Common myeloid progenitor, CD34-positive (primary cell): ENCODE data around the gene CBX4.

Source experiments
- CTCF ChIA-PET: fragments of 350-600 bp; sonication (Branson Sonifier 250); formaldehyde crosslinking; loops from one replicate; lab custom pipeline; 2021; ENCODE audit warnings: antibody characterized with exemption; lab: Charles Lee
- POLR2A ChIA-PET: fragments of 350-600 bp; sonication (Branson Sonifier 250); formaldehyde crosslinking; loops from one replicate; lab custom pipeline; 2021; ENCODE audit warnings: antibody characterized with exemption; lab: Charles Lee
- DNase-seq, 3 donors: peaks; one replicate each; pipeline versions ENCODE4 v3.0.0 to v3.0.0-alpha.2; 2013
- H3K27ac ChIP-seq, 2 experiments: 1 replicate in 1 of 2; 2 replicates in 1 of 2; pipeline ENCODE4 v1.7.0; 2013; ENCODE audit warnings: inconsistent platforms in 2 of 2, low read length in 2 of 2, mild to moderate bottlenecking in 2 of 2, low read depth in 1 of 2, moderate library complexity in 1 of 2; ENCODE audit not compliant: severe bottlenecking in 2 of 2, insufficient read depth in 1 of 2, poor library complexity in 1 of 2
- H3K27me3 ChIP-seq, 5 experiments: replicated peaks in 2 of 5; 1 replicate in 3 of 5; 2 replicates in 2 of 5; pipeline versions ENCODE4 v1.6.1 to v1.7.0; 2013; ENCODE audit warnings: low read length in 4 of 5, mild to moderate bottlenecking in 2 of 5, moderate library complexity in 2 of 5, inconsistent platforms in 1 of 5; ENCODE audit not compliant: insufficient read depth in 5 of 5, control insufficient read depth in 4 of 5
- H3K36me3 ChIP-seq, 4 experiments: 1 replicate in 2 of 4; 2 replicates in 2 of 4; pipeline versions ENCODE4 v1.6.1 to v1.7.0; 2013; ENCODE audit warnings: low read length in 3 of 4, control low read depth in 1 of 4, mild to moderate bottlenecking in 1 of 4; ENCODE audit not compliant: control insufficient read depth in 4 of 4, insufficient read depth in 4 of 4
- H3K4me1 ChIP-seq, 4 experiments: 1 replicate in 3 of 4; 2 replicates in 1 of 4; pipeline versions ENCODE4 v1.6.1 to v1.7.1; 2013; ENCODE audit warnings: low read length in 3 of 4, mild to moderate bottlenecking in 3 of 4, control low read depth in 1 of 4, inconsistent platforms in 1 of 4, moderate library complexity in 1 of 4; ENCODE audit not compliant: control insufficient read depth in 4 of 4, insufficient read depth in 4 of 4; ENCODE audit errors: control extremely low read depth in 1 of 4
- H3K4me3 ChIP-seq, 7 experiments: 1 replicate in 4 of 7; 2 replicates in 3 of 7; pipeline versions ENCODE4 v1.5.1 to v1.7.0; 2013; ENCODE audit warnings: mild to moderate bottlenecking in 7 of 7, low read length in 6 of 7, moderate library complexity in 6 of 7, inconsistent platforms in 2 of 7, low read depth in 2 of 7, control low read depth in 1 of 7; ENCODE audit not compliant: insufficient read depth in 4 of 7, control insufficient read depth in 1 of 7; ENCODE audit errors: extremely low read depth in 1 of 7
- H3K9me3 ChIP-seq, 5 experiments: 1 replicate in 4 of 5; 2 replicates in 1 of 5; pipeline versions ENCODE4 v1.6.1 to v1.7.1; 2013; ENCODE audit warnings: low read length in 4 of 5, mild to moderate bottlenecking in 2 of 5, inconsistent platforms in 1 of 5, low read depth in 1 of 5, moderate library complexity in 1 of 5; ENCODE audit not compliant: control insufficient read depth in 4 of 5, insufficient read depth in 2 of 5; ENCODE audit errors: control extremely low read depth in 1 of 5
- WGBS: methylation state at CpG from one replicate; pipeline ENCODE4 v1.1.5; 2013; ENCODE audit not compliant: insufficient coverage; 5-methylcytosine and 5-hydroxymethylcytosine counted together

CBX4 gene

DNA sequence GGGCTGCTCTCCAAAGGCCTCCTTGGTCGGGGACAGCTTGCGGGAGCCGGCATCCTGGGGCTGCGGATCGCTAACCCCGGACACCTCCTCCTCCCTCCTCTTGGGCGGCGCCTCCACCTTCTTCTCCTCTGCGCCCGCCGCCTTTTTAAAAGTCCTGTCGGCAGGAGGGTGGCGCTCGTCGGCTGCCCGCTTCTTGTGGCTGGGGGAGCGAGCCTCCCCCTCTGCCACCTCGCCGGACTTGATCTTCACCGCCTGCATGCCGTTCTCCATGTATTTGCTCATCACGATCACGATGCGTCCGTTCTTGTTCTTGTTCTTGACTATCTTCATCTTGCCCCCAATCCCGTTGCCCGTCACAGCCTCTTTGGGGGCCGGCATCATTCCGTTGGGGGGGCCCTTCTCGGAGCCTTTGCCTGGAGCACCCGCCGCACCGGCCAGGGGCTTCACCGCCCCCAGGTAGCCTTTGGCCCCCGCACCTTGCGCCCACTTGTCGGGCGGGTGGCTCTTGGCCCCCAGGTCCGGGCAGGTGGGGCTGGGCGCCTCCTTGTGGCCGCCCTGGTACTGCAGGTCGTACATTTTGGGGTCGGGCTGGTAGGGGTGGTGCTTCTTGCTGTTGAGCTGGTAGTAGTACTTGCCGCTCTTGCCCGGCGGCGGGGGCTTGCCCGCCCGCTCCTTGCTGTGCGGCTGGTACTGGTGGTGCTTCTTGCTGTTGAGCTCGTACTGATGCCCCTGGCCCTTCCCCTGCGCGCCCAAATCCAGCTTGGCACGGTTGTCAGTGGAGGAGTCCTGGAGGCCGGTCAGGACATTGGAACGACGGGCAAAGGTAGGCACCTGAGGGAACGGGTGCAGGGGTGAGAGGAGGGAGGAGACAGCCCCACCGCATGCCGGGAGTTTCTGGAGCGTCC lies 4.4 kb downstream of the CBX4 start:
- peak in 1 of 3 donors; percentile 56 for DNase-seq
- H3K4me1 ChIP-seq, result peaks cover 0 to 68% (median 43%) of the 10 kb centered on the region in 4 experiments
- H3K36me3 ChIP-seq, result peaks cover 0 to 26% (median 13%) of the 10 kb centered on the region in 4 experiments
- 93% methylated on average over 50 of the region's 61 CpGs for whole genome bisulfite sequencing
- H3K9me3 ChIP-seq, result no peaks in the 10 kb centered on the region
- peaks cover 0 to 2% (median 0%) of the 10 kb centered on the region in 5 experiments for H3K27me3 ChIP-seq
- no peak overlapping the region for H3K27ac ChIP-seq
- ChIA-PET CTCF (interaction anchor here (0.6 to 5.5 kb wide), 14 partner anchors 9 to 93 kb away, joined by 3 to 24 read pairs (median 4); no protein-coding TSS in a partner anchor), POLR2A (interaction anchor here (0.8 to 1.4 kb wide), 3 partner anchors 20 to 26 kb away, joined by 3 read pairs; no protein-coding TSS in a partner anchor)
- H3K4me3 ChIP-seq, result no peak overlapping the region

DNA sequence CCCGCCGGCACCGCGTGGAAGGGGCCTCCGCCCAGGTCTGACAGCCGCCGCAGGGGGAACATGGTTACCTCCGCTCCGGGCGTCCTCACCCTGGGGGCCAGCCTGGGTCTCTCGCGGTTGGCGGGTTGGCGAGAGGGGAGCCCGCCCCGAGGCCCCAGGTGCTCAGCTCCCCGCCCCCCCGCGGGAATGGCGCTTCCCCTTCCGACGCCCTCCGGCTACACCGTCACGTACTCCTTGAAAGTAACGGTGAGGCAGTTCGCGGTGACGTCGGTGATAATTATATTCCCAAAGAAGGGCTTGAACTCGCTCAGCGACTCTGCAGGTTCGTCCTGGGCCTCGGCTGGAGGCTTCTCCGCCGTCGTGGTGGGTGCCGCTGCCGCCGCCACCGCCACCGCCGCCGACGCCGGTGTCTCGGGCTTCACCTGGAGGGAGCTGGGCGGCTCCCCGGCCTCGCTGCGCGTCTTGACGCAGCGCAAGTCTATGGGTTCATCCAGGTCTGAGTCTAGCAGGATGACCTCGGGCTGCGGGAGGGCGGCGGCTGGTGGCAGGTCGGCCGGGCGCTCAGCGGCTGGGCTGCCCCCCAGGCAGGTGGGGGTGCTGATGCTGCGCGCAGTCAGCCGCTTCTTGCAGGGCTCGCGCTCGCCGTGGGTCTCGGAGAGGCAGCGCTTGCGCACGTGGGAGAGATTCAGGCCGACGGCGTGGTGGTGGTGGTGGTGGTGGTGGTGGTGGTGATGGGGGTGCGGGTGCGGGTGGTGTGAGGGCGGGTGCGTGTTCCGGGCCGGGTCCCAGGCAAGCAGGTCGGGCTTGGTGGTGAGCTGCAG lies 5.3 kb downstream of the CBX4 start:
- WGBS, result 97% methylated on average over 71 of the region's 83 CpGs
- ChIA-PET POLR2A (no interaction called here), CTCF (interaction anchor here (0.8 to 5.5 kb wide), 6 partner anchors 8 to 36 kb away, joined by 3 to 24 read pairs (median 8); no protein-coding TSS in a partner anchor)
- Histone ChIP-seq H3K4me3 (no peak overlapping the region), H3K36me3 (peaks cover 0 to 26% (median 13%) of the 10 kb centered on the region in 4 experiments), H3K27me3 (no peaks in the 10 kb centered on the region), H3K9me3 (no peaks in the 10 kb centered on the region), H3K4me1 (peaks cover 0 to 74% (median 48%) of the 10 kb centered on the region in 4 experiments), H3K27ac (peak overlapping the region in 1 of 2 experiments; percentile 43)
- no peak for DNase-seq

DNA sequence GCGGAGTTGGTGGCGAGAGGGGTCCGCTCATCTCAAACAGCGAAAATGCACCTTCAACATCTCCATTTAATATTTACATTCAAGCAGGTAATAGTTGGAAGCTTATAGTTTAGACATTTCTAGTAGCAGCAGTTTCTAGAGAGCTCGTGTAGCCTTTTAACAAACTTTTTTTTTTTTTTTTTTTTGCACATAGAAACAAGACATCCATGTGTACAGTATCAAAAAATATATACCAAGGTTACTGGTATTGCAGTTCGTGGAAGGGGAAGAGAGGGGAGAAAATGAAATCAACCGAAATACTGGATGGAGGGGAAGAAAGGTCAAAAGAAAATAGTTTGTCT lies 6.2 kb downstream of the CBX4 start:
- H3K4me1 ChIP-seq, result peaks cover 5 to 79% (median 54%) of the 10 kb centered on the region in 4 experiments
- no peak overlapping the region for H3K4me3 ChIP-seq
- no CpG with 5 or more reads among the region's 7 CpGs for WGBS
- DNase-seq, result no peak
- H3K27ac ChIP-seq, result peak overlapping the region in 1 of 2 experiments; percentile 43
- H3K9me3 ChIP-seq, result no peaks in the 10 kb centered on the region
- POLR2A ChIA-PET, result no interaction called here
- H3K36me3 ChIP-seq, result peaks cover 0 to 26% (median 13%) of the 10 kb centered on the region in 4 experiments
- CTCF ChIA-PET, result interaction anchor here (0.6 to 5.5 kb wide), 3 partner anchors 19 to 176 kb away, joined by 3 to 24 read pairs (median 5); no protein-coding TSS in a partner anchor
- no peaks in the 10 kb centered on the region for H3K27me3 ChIP-seq

DNA sequence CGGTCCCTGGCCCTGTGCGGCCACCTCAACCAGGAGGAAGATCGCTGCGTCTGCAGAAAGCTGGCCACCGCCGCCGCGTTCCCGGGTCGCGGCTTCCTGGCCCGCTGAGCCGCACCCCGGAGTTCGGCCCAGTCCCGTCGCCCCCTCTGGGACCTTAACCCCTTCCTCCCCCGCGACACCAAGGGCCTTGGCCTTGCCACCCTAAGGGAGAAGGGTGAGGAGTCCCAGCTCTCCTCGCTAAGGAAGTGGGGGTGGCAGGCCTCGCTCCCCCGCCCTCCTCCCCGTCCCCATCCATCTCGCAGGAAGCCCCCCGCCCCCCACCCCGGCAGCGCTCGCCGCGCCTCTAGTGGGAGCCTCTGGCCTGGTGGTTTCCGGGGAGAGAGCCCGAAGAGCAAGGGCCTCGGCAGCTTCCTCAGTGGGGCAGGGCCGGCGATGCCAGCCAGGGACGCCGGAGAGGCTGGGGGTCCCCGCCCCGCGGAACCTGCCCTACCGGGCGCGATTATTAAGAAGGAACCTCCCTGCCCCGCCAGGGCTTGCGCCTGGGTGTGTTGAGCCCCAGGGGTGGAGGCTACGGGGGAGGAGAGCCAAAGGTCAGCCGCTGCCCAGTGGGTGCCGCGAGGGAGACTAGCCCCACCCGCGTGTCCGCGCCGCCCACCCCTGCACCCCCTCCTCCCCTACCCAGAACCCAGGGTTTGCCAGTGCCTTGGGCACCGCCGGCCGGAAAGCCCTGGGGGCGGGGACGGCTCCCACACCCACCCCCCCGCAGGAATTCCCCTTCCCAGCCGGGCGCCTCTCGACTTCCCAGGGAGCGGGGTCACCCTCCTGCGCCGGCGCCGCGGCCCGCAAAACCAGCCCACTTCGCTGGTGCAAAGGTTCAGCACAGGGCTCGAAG lies 6.8 kb downstream of the CBX4 start:
- DNase-seq, result peak in 1 of 3 donors; percentile 63
- Histone ChIP-seq H3K36me3 (peaks cover 0 to 26% (median 13%) of the 10 kb centered on the region in 4 experiments), H3K4me3 (no peak overlapping the region), H3K27me3 (no peaks in the 10 kb centered on the region), H3K27ac (peak overlapping the region in 1 of 2 experiments; percentile 58), H3K4me1 (peaks cover 5 to 79% (median 50%) of the 10 kb centered on the region in 4 experiments), H3K9me3 (no peaks in the 10 kb centered on the region)
- CTCF ChIA-PET, result interaction anchor here (0.6 to 5.5 kb wide), 3 partner anchors 19 to 176 kb away, joined by 3 to 24 read pairs (median 5); no protein-coding TSS in a partner anchor
- POLR2A ChIA-PET, result no interaction called here
- WGBS, result 54% methylated on average over 24 of the region's 72 CpGs

DNA sequence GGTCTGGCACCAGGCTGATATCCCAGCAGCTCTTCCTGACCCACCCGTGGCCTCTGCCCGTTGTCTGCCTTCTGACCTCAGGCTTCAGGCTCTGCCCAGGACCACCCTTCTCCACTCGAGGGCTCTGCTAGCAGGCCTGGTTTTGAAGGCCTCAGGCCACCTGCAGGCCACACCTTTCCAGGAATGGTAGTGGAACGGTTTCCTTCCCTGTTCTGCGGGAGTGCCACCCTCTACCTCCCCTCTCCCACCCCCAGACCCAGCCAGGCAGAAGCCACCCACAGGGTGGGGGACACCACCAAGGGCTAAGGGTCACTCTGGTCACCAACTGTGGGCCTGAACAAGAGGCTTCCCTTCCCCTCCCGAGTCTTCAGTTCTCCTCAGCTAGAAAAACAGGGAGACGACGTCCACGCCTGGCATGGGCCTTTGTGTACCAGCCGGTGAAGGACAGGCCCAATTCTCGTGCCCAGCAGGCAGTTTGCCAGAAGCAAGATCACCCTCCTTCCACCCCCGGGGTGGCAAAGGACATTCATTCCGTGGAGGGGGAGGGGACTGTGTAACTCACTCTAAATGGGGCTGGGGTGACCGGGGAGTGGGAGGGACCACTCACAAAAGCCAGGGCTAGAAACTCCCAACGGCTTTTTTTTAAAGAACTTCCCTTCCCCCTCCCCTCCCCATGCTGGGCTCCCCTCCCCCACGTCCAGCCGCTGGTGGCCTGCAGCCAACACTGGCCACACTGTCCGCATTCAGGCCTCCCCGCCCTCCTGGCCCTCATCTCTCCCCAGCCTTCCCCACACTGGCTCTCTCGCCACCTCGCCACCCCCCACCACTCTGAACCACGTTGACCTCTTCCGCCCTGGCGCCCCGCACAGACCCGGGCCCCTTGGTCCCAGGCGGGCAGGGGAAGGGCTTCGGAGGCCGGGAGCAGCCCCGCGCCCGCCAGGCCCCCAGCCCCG lies 7.7 kb downstream of the CBX4 start:
- H3K4me1 ChIP-seq, result peaks cover 7 to 79% (median 49%) of the 10 kb centered on the region in 4 experiments
- ChIA-PET POLR2A (no interaction called here), CTCF (interaction anchor here (1.2 to 5.5 kb wide), 2 partner anchors 18 to 20 kb away, joined by 3 to 24 read pairs; no protein-coding TSS in a partner anchor)
- H3K4me3 ChIP-seq, result no peak overlapping the region
- WGBS, result 60% methylated on average over 22 of the region's 33 CpGs
- no peaks in the 10 kb centered on the region for H3K9me3 ChIP-seq
- H3K27ac ChIP-seq, result peak overlapping the region in 1 of 2 experiments; percentile 78
- DNase-seq, result no peak
- H3K27me3 ChIP-seq, result no peaks in the 10 kb centered on the region
- peaks cover 0 to 26% (median 13%) of the 10 kb centered on the region in 4 experiments for H3K36me3 ChIP-seq
